Activated T-helper 1 cell treated with anti-CD3 and anti-CD28 coated beads, Interleukin-2, amount 50 U/mL, for 16 hours (primary cell): ENCODE results near the gene ACADVL.

Source experiments
- DNase-seq, 2 donors: peaks; one replicate each; pipeline ENCODE4 v3.0.0-alpha.2; 2020; ENCODE audit warnings: low read depth in 1 of 2, low spot score in 1 of 2

The ACADVL gene

GRCh38 chr17:7216242-7217112 lies 3.3 kb upstream of the ACADVL start:
- no peak for DNase-seq

DNA sequence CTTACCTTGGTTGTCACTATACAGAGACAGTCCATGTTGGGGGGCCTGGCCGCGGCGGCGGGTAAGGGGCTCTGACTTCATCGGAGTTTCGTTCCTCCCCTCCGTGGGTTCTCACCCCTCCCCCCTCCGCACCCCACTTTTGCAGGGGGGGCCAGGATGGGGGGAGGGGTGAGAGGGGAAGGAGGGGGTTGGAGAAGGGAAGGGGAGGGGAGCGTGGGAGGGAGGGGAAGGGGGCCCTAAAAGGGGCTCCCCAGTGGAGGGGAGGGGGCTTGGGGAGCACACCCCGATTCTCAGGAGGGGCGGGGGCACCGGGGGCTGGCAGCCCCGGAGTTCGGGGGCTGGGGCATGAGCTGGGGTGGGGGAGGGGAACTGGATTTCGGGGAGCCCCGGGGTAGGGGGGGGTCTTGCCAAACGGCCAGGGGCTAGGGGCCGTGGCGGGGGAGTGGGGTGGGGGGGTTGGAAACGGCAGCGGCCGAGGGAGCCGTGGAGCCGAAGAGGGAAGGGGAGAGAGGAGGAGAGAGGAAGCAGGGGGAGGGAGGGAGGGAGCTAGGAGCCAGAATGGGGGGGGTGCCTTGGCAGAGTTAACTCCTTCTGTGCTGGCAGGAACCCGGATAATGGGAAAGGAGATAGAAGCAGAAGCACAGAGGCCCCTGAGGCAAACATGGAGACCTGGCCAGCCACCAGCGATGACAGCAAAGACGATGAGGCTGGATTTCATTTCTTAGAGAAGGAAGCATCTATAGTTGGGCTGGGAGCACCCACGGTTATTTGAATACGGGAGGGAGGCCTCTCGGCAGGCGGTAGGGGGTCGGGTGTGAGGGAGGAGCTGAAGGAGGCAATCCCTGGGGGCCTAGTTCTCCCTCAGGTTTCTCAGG lies 2.4 kb upstream of the ACADVL start:
- no peak for DNase-seq

- DNase-seq, result no peak
These were observed 1.6 kb upstream of the ACADVL start for GRCh38 chr17:7218166-7218565.

GRCh38 chr17:7218758-7219157 lies 980 bp upstream of the ACADVL start:
- DNase-seq, result no peak

DNA sequence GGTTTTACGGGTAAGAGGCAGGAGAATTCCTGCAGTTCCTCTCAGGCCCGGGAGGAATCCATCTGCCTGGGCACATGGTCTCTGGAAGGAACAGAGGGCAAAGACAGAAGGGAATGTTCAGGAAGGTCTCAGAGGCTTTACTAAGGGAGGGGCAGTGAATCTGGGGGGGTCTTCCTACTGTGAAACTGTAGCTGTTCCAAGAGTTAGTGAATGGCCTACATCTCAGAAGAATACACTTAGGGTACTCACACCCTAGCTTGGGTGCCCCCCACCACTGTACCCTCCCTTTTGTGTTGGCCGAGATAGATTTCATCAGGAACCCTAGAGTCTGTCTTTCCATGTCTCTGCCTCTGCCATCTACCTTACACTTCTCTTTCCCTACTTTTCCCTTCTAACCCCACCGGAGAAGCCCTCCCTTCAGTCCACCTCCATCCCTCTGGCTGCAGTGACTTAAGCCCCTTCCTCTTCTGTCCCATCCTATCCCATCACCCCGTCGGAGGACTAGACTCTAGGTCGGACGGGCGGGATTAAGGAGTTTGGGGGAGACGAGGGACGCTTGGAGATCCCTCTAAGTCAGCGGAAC lies 418 bp upstream of the ACADVL start:
- no peak for DNase-seq

- DNase-seq, result peak in 1 of 2 donors; percentile 32
These were observed 997 bp downstream of the ACADVL start for GRCh38 chr17:7220593-7221277.

- no peak for DNase-seq
These were observed 1.7 kb downstream of the ACADVL start for GRCh38 chr17:7221278-7222092.

DNA sequence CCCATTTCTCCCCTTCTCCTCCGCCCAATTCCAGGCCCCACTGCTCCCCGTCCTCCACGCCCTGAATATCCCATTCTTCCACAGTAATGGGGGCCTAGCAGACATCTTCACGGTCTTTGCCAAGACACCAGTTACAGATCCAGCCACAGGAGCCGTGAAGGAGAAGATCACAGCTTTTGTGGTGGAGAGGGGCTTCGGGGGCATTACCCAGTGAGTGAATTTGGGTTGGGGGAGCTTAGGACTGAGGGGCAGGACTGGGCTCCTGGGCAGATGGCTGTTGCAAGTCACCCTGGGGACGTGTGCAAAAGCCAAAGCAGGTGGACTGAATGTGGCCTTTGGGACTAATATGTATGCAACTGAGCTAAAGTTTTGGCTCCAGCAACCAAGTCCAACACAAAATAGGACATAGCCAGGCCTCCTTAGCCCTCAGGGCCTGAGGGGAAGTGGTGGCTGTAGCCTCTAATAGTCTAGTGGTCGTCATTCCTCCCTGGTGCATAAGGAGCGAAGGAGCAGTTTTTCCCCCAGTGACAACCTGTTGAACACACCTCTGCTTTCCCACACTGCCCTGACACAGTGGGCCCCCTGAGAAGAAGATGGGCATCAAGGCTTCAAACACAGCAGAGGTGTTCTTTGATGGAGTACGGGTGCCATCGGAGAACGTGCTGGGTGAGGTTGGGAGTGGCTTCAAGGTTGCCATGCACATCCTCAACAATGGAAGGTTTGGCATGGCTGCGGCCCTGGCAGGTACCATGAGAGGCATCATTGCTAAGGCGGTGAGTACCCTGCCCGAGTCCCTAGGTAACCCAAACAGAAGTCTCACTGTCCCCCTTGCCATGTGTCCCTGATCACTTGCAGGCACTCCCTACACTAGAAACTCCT lies 2.6 kb downstream of the ACADVL start:
- DNase-seq, result no peak

GRCh38 chr17:7222972-7223292 lies 3.2 kb downstream of the ACADVL start:
- no peak for DNase-seq

- DNase-seq, result no peak
These were observed 3.6 kb downstream of the ACADVL start for GRCh38 chr17:7223375-7223774.

GRCh38 chr17:7224110-7224509 lies 4.4 kb downstream of the ACADVL start:
- no peak for DNase-seq

- no peak for DNase-seq
These were observed 4.9 kb downstream of the ACADVL start for GRCh38 chr17:7224661-7225111.

- no peak for DNase-seq
These were observed 6.1 kb downstream of the ACADVL start for GRCh38 chr17:7225711-7226331.

GRCh38 chr17:7226721-7227710 lies 7.3 kb downstream of the ACADVL start:
- DNase-seq, result no peak

GRCh38 chr17:7228920-7229319 lies 9.2 kb downstream of the ACADVL start:
- no peak for DNase-seq

DNA sequence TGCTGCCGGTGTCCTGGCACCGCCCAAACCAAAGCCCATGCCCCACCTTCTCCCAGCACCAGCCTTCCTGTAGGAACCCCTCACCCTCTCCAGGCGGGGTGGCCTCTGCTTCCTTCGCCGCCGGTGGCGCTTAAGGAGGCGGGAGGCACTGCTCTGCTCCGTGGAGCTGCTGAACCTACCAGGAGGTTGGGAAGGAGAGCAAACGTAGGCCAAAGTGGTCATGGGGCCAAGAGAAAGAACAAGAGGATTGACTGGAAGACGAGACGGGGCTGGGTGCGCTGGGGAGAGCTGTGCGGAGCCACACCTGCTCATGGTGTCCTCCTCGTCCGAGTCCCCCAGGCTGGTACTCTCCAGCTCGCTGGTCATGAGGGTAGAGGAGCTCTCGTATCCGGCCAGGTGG lies 9.8 kb downstream of the ACADVL start:
- DNase-seq, result no peak

- no peak for DNase-seq
These were observed 12.4 kb downstream of the ACADVL start for GRCh38 chr17:7232114-7232513.

DNA sequence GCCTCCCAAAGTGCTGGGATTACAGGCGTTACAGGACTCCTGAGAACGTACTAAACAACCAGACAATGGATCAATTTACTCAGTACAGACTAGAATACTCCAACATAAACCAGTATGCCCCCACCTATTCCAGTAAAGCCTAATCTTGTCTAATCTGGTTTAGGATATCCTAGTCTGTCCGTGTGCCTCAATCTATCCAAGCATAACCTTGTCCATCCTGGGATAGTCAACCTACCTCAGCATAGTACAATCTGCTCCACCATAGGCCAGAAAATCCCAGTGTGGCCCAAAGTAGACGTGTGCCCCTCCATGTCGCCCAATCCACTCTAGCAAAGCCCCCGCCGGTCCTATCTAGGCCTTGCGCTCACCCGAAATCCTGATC lies 14.0 kb downstream of the ACADVL start:
- DNase-seq, result no peak
